Upper lobe of right lung (tissue), 1 donor: ENCODE measurements around the gene RPTOR. TPM values are rescaled to one million over a fixed set of nuclear protein-coding genes. Genes with fewer than 3 reads are reported as not detected.

Source experiments
- ATAC-seq: fragments of 200-7000 bp; cut with Tn5 transposase; one replicate; pipeline ENCODE4 v1.9.1; 2020; ENCODE audit warnings: mild to moderate bottlenecking, moderate library complexity
- DNase-seq: peaks from one replicate; pipeline ENCODE4 v3.0.0-alpha.2; 2020
- H3K27ac ChIP-seq: fragments of 200-600 bp; one replicate; pipeline ENCODE4 v1.8.0; 2022
- H3K27me3 ChIP-seq: fragments of 200-600 bp; one replicate; pipeline ENCODE4 v1.8.0; 2022; ENCODE audit warnings: mild to moderate bottlenecking
- H3K36me3 ChIP-seq: fragments of 200-600 bp; one replicate; pipeline ENCODE4 v1.8.0; 2022
- H3K4me1 ChIP-seq: fragments of 200-600 bp; one replicate; pipeline ENCODE4 v1.8.0; 2022
- H3K4me3 ChIP-seq: fragments of 200-600 bp; one replicate; pipeline ENCODE4 v1.8.0; 2022; ENCODE audit warnings: mild to moderate bottlenecking
- H3K9me3 ChIP-seq: fragments of 200-600 bp; one replicate; pipeline ENCODE4 v1.8.0; 2022
- intact Hi-C: fragments of 100-400 bp; cut with DNase I; formaldehyde crosslinking; loops from one replicate; pipeline ENCODE4 v1.11.0; 2022
- total RNA-seq: library from RNA; stranded (reverse); fragmentation: NEBNext Ultra II Directional; extraction: Animal tissue kit (Norgen Biotek cat#: 25700); gene quantifications from one replicate; pipeline ENCODE4 v1.2.1, GENCODE V29; 2021
- TF ChIP-seq, protein P1 (sequence below): fragments of 200-600 bp; IDR thresholded peaks from one replicate; pipeline ENCODE4 v1.8.0; 2022; ENCODE audit warnings: antibody characterized with exemption
- donor health status: DM: no; HTN: yes; CAD: no; lungs with severe emphysema.

Gene RPTOR
- total RNA-seq, 1 donor from 2014 or later = 35.4 TPM

DNA sequence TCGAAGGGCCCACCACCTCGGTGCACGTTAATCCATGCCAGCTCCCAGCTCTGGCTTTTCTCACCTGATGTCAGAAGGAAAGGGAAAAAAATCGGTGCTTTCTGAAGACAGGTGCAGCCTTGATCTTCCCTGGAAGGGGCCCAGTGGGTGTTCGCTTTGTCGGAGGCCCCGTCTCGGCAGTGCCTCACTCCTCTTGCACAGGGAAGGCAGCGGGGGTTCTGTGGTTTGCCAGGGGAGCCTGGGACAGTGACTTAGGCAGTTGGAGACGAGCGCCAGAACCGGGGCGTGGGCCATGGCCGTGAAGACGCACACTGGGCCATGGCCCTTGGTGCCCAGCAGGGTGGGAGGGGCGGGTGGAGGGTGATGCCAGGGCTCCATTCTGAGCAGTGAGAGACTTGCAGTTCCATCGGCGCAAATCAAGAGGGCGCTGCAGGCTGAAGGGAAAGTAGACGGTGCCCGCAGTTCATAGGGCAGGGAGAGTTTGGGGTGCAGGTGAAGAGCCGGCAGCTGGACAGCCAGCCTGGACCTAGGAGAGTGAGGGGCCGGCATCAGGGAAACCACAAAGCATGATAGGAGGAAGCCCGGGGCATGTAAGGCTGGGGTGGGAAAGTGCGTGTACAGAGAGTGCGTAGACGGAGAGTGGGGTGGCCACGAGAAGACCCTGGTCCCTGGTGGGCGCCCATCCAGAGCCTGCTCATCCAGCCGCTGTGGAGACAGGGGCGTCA lies 345.7 kb downstream of the RPTOR start:
- Histone ChIP-seq H3K27ac (no peak overlapping the region), H3K36me3 (peaks cover 30% of the 10 kb centered on the region), H3K9me3 (no peaks in the 10 kb centered on the region), H3K27me3 (no peaks in the 10 kb centered on the region), H3K4me1 (no peaks in the 10 kb centered on the region), H3K4me3 (no peak overlapping the region)
- intact Hi-C loops = no loop called here
- ATAC-seq (no peak), DNase-seq (no peak)
- TF ChIP-seq, protein P1, sequence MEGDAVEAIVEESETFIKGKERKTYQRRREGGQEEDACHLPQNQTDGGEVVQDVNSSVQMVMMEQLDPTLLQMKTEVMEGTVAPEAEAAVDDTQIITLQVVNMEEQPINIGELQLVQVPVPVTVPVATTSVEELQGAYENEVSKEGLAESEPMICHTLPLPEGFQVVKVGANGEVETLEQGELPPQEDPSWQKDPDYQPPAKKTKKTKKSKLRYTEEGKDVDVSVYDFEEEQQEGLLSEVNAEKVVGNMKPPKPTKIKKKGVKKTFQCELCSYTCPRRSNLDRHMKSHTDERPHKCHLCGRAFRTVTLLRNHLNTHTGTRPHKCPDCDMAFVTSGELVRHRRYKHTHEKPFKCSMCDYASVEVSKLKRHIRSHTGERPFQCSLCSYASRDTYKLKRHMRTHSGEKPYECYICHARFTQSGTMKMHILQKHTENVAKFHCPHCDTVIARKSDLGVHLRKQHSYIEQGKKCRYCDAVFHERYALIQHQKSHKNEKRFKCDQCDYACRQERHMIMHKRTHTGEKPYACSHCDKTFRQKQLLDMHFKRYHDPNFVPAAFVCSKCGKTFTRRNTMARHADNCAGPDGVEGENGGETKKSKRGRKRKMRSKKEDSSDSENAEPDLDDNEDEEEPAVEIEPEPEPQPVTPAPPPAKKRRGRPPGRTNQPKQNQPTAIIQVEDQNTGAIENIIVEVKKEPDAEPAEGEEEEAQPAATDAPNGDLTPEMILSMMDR = no peak

DNA sequence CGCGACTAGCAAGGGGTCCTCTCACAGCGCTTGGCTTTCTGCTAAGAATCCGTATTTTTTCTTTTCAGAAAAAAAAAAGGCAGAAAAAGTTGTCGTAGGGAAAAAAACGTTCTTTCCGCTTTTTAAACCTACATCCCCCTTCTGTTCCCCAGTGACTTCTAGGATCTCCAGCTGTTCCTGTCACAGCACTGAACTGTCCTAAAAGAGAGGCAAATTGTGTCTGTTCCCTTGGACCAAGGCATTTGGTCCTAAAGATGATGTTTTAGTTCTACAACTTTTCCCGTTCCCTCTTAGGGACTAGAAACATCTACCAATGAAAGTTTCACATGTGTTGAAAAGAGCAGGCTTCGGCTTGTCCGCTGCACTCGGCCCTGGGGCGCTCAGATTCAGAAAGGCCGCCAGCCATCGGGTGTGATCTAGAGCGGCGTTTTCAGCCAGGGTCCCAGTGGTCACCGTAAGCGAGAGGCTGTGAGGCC lies 346.3 kb downstream of the RPTOR start:
- intact Hi-C loops = no loop called here
- Histone ChIP-seq H3K27ac (peak overlapping the region; percentile 55), H3K4me1 (no peaks in the 10 kb centered on the region), H3K27me3 (no peaks in the 10 kb centered on the region), H3K9me3 (no peaks in the 10 kb centered on the region), H3K4me3 (no peak overlapping the region), H3K36me3 (peaks cover 28% of the 10 kb centered on the region)
- ATAC-seq (no peak), DNase-seq (no peak)
- TF ChIP-seq, protein P1 = no peak

DNA sequence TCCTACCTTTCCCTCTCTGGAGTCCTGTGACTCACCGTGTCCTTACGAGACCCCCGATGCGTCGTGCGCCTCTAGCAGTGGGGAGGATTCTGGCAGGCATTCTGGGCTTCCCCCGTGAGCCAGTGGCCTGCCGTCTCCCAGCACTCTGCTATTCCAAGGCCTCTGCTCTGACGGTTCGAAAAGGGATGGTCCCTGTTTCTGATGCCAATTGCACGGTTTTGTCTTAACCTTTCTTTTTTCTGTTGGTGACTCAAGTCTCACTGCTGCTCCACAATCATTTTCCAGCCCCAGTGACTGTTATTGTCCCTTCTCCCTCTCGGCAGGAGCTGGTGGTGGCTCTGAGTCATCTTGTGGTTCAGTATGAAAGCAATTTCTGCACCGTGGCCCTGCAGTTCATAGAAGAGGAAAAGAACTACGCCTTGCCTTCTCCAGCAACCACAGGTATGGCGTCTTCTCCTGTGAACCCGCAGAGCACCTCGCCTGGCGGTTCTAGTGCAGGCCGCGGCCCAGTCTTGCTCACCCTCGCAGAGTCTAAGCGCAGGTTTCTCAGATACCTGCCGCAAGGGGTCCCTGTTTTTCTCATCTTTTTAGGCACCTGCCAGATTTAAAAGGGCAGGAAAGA lies 346.9 kb downstream of the RPTOR start:
- peaks cover 30% of the 10 kb centered on the region for H3K36me3 ChIP-seq
- ATAC-seq (peak; percentile 34), DNase-seq (no peak)
- no peaks in the 10 kb centered on the region for H3K4me1 ChIP-seq
- TF ChIP-seq, protein P1 = no peak
- H3K4me3 ChIP-seq = no peak overlapping the region
- no peaks in the 10 kb centered on the region for H3K27me3 ChIP-seq
- peak overlapping the region; percentile 55 for H3K27ac ChIP-seq
- H3K9me3 ChIP-seq = no peaks in the 10 kb centered on the region
- intact Hi-C loops = no loop called here

- intact Hi-C loops = no loop called here
- no peak for DNase-seq
Measured at GRCh38 chr17:80892019-80892855, 347.6 kb downstream of the RPTOR start.

More at GRCh38 chr17:80892019-80892855, 347.6 kb downstream of the RPTOR start:
- TF ChIP-seq, protein P1 = no peak
- Histone ChIP-seq H3K27ac (peak overlapping the region; percentile 55), H3K4me1 (no peaks in the 10 kb centered on the region), H3K4me3 (no peak overlapping the region), H3K36me3 (peaks cover 34% of the 10 kb centered on the region), H3K9me3 (no peaks in the 10 kb centered on the region), H3K27me3 (no peaks in the 10 kb centered on the region)
- ATAC-seq = peak; percentile 66
